Measurements from ENCODE around the gene PRSS50. TPM values are rescaled to one million over a fixed set of nuclear protein-coding genes. Genes with fewer than 3 reads are reported as not detected.

PRSS50 gene
- total RNA-seq, 4 donors from 2014 or later = 0.21 to 0.55 TPM; not detected in 2

- no peak for TF ChIP-seq POLR2A (IDR thresholded peaks at IDR 0.05)
- no peak for TF ChIP-seq CTCF (IDR thresholded peaks at IDR 0.05)
- intact Hi-C loops (cut with DNase I; ENCODE audit: low total_unique reads) = no loop called here
- no peaks in the 10 kb centered on the region for H3K36me3 ChIP-seq
- no peaks in the 10 kb centered on the region for H3K4me1 ChIP-seq
- H3K27ac ChIP-seq = no peak overlapping the region
- no peak overlapping the region for H3K4me3 ChIP-seq
- no peaks in the 10 kb centered on the region for H3K27me3 ChIP-seq
- DNase-seq = no peak
- H3K9me3 ChIP-seq = no peaks in the 10 kb centered on the region
These were observed 918 bp downstream of the PRSS50 start for GRCh38 chr3:46716461-46717441.

- H3K27me3 ChIP-seq = no peaks in the 10 kb centered on the region
- no peak overlapping the region for H3K27ac ChIP-seq
- intact Hi-C loops (cut with DNase I; ENCODE audit: low total_unique reads) = no loop called here
- H3K4me1 ChIP-seq = no peaks in the 10 kb centered on the region
- H3K4me3 ChIP-seq = no peak overlapping the region
- TF ChIP-seq CTCF (IDR thresholded peaks at IDR 0.05) (no peak), POLR2A (IDR thresholded peaks at IDR 0.05) (no peak)
- H3K9me3 ChIP-seq = no peaks in the 10 kb centered on the region
- no peaks in the 10 kb centered on the region for H3K36me3 ChIP-seq
- no peak for DNase-seq
These were observed 2.0 kb downstream of the PRSS50 start for GRCh38 chr3:46715507-46716175.

GRCh38 chr3:46714728-46715506, 2.8 kb downstream of the PRSS50 start:
- no peak for TF ChIP-seq POLR2A (IDR thresholded peaks at IDR 0.05)
- no peak overlapping the region for H3K4me3 ChIP-seq
- H3K27me3 ChIP-seq = no peaks in the 10 kb centered on the region
- no peak overlapping the region for H3K27ac ChIP-seq
- no peaks in the 10 kb centered on the region for H3K4me1 ChIP-seq
- intact Hi-C loops (cut with DNase I; ENCODE audit: low total_unique reads) = no loop called here
- H3K36me3 ChIP-seq = no peaks in the 10 kb centered on the region
- no peak for DNase-seq
- H3K9me3 ChIP-seq = no peaks in the 10 kb centered on the region

GRCh38 chr3:46713898-46714552, 3.6 kb downstream of the PRSS50 start:
- Histone ChIP-seq H3K27me3 (no peaks in the 10 kb centered on the region), H3K27ac (no peak overlapping the region), H3K4me3 (no peak overlapping the region), H3K4me1 (no peaks in the 10 kb centered on the region), H3K9me3 (no peaks in the 10 kb centered on the region), H3K36me3 (no peaks in the 10 kb centered on the region)
- no peak for DNase-seq
- intact Hi-C loops (cut with DNase I; ENCODE audit: low total_unique reads) = no loop called here
- TF ChIP-seq CTCF (IDR thresholded peaks at IDR 0.05) = no peak
- no peak for TF ChIP-seq POLR2A (IDR thresholded peaks at IDR 0.05)

Measured in uterus (tissue), 4 donors.